HG03108 (cell line): ENCODE measurements around the gene SIAH3.

Experiments used
- ATAC-seq: cut with Tn5 transposase; IDR thresholded peaks from one replicate; pipeline ENCODE4 v1.9.1; 2021; ENCODE audit warnings: moderate library complexity; ENCODE audit not compliant: unreplicated experiment

Gene SIAH3

GRCh38 chr13:45863709-45864590 lies 12.4 kb upstream of the SIAH3 start:
- ATAC-seq: no peak

DNA sequence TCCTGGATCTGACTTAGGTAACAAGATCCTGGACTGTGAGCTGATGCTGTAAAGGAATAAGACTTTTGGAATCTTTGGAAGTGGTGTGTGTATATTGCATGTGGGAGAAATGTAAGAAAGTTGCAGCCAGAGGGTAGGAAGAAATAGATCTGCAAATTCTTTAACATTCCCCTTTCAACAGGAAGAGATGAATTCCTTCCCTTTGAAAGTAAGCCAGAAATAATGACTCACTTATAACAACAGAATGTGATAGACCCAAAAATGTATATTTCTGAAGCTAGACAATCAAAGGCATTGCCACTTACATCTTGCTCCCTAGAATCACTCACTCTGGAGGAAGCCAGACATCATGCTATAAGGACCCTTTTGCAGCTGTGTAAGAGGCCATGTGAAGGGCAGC lies 9.8 kb upstream of the SIAH3 start:
- no peak for ATAC-seq

- ATAC-seq: no peak
These were observed 8.7 kb upstream of the SIAH3 start for GRCh38 chr13:45860240-45860639.

GRCh38 chr13:45859705-45860104 lies 8.2 kb upstream of the SIAH3 start:
- no peak for ATAC-seq

DNA sequence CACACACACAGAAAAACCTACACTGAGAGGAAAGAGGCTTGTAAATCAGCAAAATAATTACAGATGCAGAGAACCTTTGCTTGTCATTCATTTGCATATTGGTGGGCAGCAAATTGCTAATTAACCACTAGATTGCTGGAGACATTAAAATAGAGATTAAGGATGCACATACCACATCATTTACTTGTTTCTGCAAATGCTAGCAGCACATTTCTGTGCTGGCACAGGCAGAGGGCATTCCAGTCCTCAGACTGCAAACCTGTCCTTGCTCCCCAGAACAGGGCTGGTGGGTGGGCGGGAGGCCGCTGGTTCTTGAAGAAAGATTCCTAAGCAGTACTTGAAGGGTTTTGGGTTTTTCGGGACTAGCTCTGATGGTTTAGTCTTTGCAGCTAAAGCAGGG lies 941 bp upstream of the SIAH3 start:
- ATAC-seq: no peak

DNA sequence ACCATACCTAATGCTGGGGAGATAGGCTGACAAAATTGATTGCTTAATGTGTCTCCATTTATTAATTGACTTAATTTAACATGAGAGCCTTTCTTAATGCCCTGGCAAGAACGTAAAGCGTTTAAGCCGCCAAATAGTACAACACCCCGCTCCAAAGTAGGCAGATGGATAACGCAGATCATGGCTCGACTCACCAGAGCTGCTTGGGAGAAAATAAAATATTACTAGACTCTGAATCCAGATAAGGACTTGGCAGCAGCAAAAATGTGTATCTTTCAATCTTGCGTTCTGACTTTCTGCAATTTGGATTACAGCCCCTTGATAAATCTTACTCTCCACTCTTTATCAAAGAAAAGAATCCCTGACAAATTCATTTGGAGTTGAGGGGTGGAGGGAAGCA lies 403 bp upstream of the SIAH3 start:
- no peak for ATAC-seq

DNA sequence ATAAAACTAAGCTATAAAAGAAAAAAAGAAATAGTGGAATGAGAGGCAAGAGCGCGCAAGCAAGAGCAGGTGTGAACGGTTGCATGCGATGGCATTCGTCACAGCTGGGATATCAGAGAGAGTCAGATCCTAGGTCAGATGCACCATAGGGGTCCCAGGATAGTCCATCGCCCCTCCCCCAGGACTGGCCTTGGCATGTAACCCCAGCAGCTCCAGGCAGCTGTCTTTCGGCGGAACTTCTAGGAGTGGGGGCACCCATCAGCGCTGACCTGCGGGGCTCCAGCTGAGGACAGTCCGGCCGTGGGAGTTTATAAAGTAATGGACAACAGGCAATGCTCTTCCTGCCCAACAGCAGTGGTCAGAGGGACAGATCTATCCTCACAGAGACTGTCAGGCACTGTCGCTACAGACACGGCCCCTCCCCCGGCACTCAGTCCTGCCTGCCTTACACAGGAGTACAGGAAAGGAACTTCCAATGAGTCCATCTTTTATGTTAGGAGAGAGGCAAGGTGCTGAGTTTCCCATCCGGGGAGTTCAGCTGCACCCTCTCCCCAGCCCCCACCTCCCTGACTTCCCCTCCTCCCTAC lies 1.4 kb downstream of the SIAH3 start:
- no peak for ATAC-seq

DNA sequence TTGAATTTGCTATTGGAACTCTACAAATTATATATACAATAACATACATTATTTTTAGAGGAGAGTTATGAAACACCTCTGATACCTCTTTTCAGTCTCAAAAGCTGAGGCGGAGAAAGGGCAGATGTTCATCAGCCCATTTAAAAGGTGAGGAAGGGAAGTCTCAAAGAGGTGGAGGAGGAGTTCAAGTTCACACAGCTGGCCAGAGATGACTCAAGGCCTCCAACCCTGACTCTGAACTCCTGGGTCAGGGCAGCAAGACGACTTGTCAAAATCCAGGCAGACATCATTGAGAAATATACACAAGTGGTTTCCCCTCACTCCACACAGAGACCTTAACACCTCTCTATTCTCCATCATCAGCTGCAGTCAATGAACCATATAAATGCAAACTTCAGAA lies 2.1 kb downstream of the SIAH3 start:
- ATAC-seq: no peak

- peak; percentile 59 for ATAC-seq
These were observed 3.9 kb downstream of the SIAH3 start for GRCh38 chr13:45847554-45848224.

GRCh38 chr13:45846681-45847080 lies 4.9 kb downstream of the SIAH3 start:
- ATAC-seq: no peak

GRCh38 chr13:45838171-45838745 lies 13.3 kb downstream of the SIAH3 start:
- no peak for ATAC-seq

- no peak for ATAC-seq
These were observed 14.4 kb downstream of the SIAH3 start for GRCh38 chr13:45837111-45837510.

GRCh38 chr13:45834411-45834994 lies 17.1 kb downstream of the SIAH3 start:
- no peak for ATAC-seq

DNA sequence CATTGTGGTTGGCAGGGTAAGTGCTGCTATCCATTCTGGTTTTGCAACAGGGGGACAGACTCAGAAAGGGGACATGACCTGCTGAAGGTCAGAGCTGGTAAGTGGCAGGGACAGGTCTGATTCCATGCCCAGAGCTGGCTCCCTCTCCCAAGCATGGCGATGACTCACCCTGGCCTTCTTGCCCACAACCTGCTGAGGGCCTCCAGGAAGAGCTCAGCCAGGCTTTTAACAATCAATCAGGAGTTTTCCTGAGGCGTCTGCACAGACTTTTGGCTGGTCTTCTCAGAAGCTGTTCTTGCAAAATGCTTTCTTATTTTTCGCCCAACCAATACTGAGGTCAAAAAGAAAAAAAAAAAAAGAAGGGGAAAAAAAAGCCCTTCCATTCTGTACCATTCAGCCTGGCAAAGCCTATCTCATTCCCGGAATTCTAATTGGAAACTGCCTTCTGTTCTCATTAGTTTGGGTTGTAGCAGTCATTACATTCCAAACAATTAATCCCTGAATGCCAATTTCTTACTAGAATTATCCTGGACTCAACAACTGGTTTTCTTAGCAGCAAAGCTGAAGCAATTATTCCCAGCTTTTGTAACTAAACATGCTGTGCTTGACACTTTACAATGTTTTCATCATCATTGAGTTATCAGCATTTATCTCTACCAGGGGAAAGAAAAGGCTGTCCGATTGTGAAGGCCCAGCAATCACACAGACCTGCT lies 17.7 kb downstream of the SIAH3 start:
- no peak for ATAC-seq

DNA sequence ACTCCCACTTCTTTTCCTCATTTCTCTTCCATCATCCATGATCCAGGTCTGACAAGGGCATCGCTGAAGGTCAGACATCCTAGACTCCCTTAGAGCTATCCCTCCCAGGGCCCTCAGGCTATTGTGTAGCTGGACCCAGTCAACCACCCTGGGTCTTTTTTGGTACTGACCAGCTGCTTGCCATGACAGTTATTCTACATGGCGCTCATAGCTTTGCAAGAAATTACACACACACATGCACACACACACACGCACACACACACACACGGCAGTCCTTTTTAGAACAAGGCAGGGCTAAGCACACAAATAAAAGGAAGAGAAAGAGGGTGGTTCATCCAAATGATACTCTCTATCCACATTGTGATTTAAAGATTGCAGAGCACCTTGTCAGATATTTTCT lies 18.3 kb downstream of the SIAH3 start:
- no peak for ATAC-seq

- ATAC-seq: no peak
These were observed 19.7 kb downstream of the SIAH3 start for GRCh38 chr13:45831851-45832250.

- ATAC-seq: no peak
These were observed 21.4 kb downstream of the SIAH3 start for GRCh38 chr13:45830121-45830520.

GRCh38 chr13:45828256-45828968 lies 23.1 kb downstream of the SIAH3 start:
- ATAC-seq: no peak

DNA sequence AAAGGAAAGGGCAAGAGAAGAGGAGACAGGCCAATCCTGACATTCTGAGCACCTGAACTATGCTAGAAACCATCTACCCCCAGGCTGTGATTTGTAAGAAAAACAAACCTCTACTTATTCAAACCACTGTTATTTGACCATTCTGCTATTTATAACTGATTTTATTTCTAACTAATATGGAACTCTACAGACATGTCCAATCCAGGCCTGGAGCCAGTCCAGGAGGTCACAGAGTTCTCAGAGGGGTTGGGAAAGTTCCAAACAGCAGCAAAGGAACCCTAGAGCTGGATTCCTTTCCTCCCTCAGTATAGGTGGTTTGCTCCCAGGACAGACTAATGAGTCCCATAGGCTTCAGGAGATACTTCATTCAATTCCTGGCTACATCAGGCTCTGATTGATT lies 24.2 kb downstream of the SIAH3 start:
- ATAC-seq: no peak

DNA sequence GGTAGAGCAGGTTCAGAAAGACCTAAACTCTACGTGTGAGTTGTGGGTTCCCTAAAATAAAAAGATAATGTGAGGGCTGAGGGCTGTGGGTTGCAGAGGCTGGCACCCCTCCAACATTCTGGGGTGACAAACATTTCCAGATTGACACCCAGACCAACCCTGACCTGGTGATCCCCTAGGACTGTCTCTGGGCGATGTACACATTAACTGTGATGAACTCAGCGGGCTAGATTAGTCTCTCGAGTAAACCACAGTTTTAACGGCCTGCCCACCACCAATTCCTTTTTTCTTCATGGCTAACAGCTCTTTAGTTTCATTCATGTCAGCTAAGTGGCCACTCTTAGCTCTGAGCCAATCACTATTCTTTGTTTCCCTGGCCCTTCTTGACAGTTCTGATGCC lies 24.8 kb downstream of the SIAH3 start:
- ATAC-seq: peak; percentile 63
